Measurements from ENCODE around the gene SLC22A9. TPM values are rescaled to one million over a fixed set of nuclear protein-coding genes. Genes with fewer than 3 reads are reported as not detected.
"Not testable (repeated sequence)": the region's sequence is repeated elsewhere in the genome, so short reads cannot be mapped to it uniquely, and the experiment has no call there.

The SLC22A9 gene
- total and polyA plus RNA-seq, 2 donors (not counting 1 experiment from before 2014, with no cell fraction given), result not detected

DNA sequence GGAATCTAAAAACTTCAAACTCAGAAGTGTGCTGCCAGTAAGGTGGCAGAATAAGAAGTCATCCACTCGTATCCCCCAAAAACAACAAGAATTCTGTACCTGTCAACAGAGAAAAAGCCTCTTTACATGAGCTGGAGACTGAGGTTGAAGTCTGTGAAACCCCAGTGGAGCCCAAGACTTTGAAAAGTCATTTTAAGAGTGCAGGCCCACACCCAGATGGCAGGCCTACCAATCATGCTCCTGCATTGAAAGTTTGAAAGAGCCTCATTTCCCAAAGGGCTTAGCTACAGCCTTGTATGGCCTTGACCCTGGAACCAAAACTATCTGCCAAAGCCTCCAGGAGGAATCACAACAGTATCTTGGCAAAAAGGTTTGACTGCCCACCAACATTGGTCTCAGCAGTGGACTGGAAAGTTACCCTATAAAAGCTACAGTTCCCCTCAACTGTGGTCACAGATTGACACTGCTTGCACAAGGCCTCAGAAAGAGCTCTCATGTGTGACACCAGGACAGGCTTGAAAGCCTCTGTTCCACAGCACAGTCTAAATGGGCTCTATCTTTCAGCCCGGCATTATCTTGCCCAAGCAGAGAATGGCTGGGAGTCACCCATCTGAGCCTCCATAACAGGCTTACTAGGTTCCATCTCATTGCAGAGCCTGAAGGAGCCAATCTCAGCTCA is 47.7 kb downstream of the SLC22A9 start:
- H3K36me3 ChIP-seq (replicated peaks in 1 of 2; ENCODE audit: control extremely low read depth in 1 of 2, control insufficient read depth in 1 of 2, extremely low read depth in 1 of 2, insufficient read depth in 2 of 2, low read length in 1 of 2), result no peaks in the 10 kb centered on the region
- no peak overlapping the region for H3K27ac Mint-ChIP-seq
- H3K4me2 ChIP-seq (replicated peaks; ENCODE audit: low read depth, low read length, poor library complexity, severe bottlenecking), result no peak overlapping the region
- H3K4me3 ChIP-seq (ENCODE audit: control extremely low read depth in 1 of 5, extremely low read depth in 1 of 5, insufficient read depth in 1 of 5, low read depth in 2 of 5, low read length in 4 of 5), result no peak overlapping the region
- ATAC-seq (ENCODE audit: low read depth), result no peak
- H3K27ac ChIP-seq (ENCODE audit: low read length in 2 of 2), result no peak overlapping the region
- H2AFZ ChIP-seq (ENCODE audit: insufficient read depth, low read depth, low read length, poor library complexity, severe bottlenecking), result no peak overlapping the region
- ChIA-PET CTCF (no interaction called here), POLR2A (no interaction called here)
- peaks cover 0 to 5% (median 0%) of the 10 kb centered on the region in 4 experiments for H3K27me3 ChIP-seq (replicated peaks in 1 of 4; ENCODE audit: control extremely low read depth in 1 of 4, control insufficient read depth in 3 of 4, insufficient read depth in 4 of 4, low read length in 3 of 4)
- H3K27me3 Mint-ChIP-seq, result peaks cover 13% of the 10 kb centered on the region
- intact Hi-C loops (cut with micrococcal nuclease), result no loop called here
- H3K4me1 Mint-ChIP-seq, result no peaks in the 10 kb centered on the region
- H3K9ac ChIP-seq (ENCODE audit: low read length), result no peak overlapping the region
- no peaks in the 10 kb centered on the region for H4K20me1 ChIP-seq (ENCODE audit: control insufficient read depth, insufficient read depth, low read length, poor library complexity, severe bottlenecking)
- DNase-seq, result no peak
- H3K9me3 ChIP-seq (ENCODE audit: control extremely low read depth in 1 of 3, control insufficient read depth in 2 of 3, insufficient read depth in 1 of 3, low read length in 2 of 3), result no peaks in the 10 kb centered on the region
- 56% methylated on average over 1 of the region's 2 CpGs for WGBS (ENCODE audit: insufficient coverage)
- no peaks in the 10 kb centered on the region for H3K4me1 ChIP-seq (ENCODE audit: control insufficient read depth in 2 of 2, insufficient read depth in 2 of 2, low read length in 2 of 2)
- peaks cover 2% of the 10 kb centered on the region for H3K9me3 Mint-ChIP-seq (ENCODE audit: insufficient read depth)
- no peaks in the 10 kb centered on the region for H3K79me2 ChIP-seq (ENCODE audit: control insufficient read depth, insufficient read depth, low read length)
- no peak for TF ChIP-seq EZH2 (IDR thresholded peaks at IDR 0.05; ENCODE audit: borderline replicate concordance, insufficient read depth, low read depth, low read length, poor library complexity, severe bottlenecking)
- H3K4me3 Mint-ChIP-seq, result no peak overlapping the region

- H3K9me3 ChIP-seq (ENCODE audit: control extremely low read depth in 1 of 3, control insufficient read depth in 2 of 3, insufficient read depth in 1 of 3, low read length in 2 of 3), result peaks cover 0 to 11% (median 1%) of the 10 kb centered on the region in 3 donors
- Mint-ChIP-seq H3K4me1 (no peaks in the 10 kb centered on the region), H3K4me3 (no peak overlapping the region), H3K9me3 (ENCODE audit: insufficient read depth) (no peaks in the 10 kb centered on the region), H3K27me3 (peaks cover 40% of the 10 kb centered on the region), H3K27ac (no peak overlapping the region)
- no peaks in the 10 kb centered on the region for H3K4me1 ChIP-seq (ENCODE audit: control insufficient read depth in 2 of 2, insufficient read depth in 2 of 2, low read length in 2 of 2)
- ATAC-seq (ENCODE audit: low read depth), result no peak
- H3K27ac ChIP-seq (ENCODE audit: low read length in 2 of 2), result no peak overlapping the region
- H3K36me3 ChIP-seq (replicated peaks in 1 of 2; ENCODE audit: control extremely low read depth in 1 of 2, control insufficient read depth in 1 of 2, extremely low read depth in 1 of 2, insufficient read depth in 2 of 2, low read length in 1 of 2), result no peaks in the 10 kb centered on the region
- intact Hi-C loops (cut with micrococcal nuclease), result no loop called here
- no peak for DNase-seq
- no peaks in the 10 kb centered on the region for H3K79me2 ChIP-seq (ENCODE audit: control insufficient read depth, insufficient read depth, low read length)
- TF ChIP-seq, protein P1, sequence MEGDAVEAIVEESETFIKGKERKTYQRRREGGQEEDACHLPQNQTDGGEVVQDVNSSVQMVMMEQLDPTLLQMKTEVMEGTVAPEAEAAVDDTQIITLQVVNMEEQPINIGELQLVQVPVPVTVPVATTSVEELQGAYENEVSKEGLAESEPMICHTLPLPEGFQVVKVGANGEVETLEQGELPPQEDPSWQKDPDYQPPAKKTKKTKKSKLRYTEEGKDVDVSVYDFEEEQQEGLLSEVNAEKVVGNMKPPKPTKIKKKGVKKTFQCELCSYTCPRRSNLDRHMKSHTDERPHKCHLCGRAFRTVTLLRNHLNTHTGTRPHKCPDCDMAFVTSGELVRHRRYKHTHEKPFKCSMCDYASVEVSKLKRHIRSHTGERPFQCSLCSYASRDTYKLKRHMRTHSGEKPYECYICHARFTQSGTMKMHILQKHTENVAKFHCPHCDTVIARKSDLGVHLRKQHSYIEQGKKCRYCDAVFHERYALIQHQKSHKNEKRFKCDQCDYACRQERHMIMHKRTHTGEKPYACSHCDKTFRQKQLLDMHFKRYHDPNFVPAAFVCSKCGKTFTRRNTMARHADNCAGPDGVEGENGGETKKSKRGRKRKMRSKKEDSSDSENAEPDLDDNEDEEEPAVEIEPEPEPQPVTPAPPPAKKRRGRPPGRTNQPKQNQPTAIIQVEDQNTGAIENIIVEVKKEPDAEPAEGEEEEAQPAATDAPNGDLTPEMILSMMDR (IDR thresholded peaks at IDR 0.05), result no peak
- TF ChIP-seq EZH2 (IDR thresholded peaks at IDR 0.05; ENCODE audit: borderline replicate concordance, insufficient read depth, low read depth, low read length, poor library complexity, severe bottlenecking), result no peak
- H3K4me2 ChIP-seq (replicated peaks; ENCODE audit: low read depth, low read length, poor library complexity, severe bottlenecking), result no peak overlapping the region
- no peak overlapping the region for H3K9ac ChIP-seq (ENCODE audit: low read length)
- no peak overlapping the region for H2AFZ ChIP-seq (ENCODE audit: insufficient read depth, low read depth, low read length, poor library complexity, severe bottlenecking)
- 71% methylated on average over 2 of the region's 2 CpGs for WGBS (ENCODE audit: insufficient coverage)
- ChIA-PET POLR2A (no interaction called here), CTCF (no interaction called here)
- no peaks in the 10 kb centered on the region for H4K20me1 ChIP-seq (ENCODE audit: control insufficient read depth, insufficient read depth, low read length, poor library complexity, severe bottlenecking)
- H3K27me3 ChIP-seq (replicated peaks in 1 of 4; ENCODE audit: control extremely low read depth in 1 of 4, control insufficient read depth in 3 of 4, insufficient read depth in 4 of 4, low read length in 3 of 4), result peaks cover 0 to 3% (median 0%) of the 10 kb centered on the region in 4 experiments
- no peak overlapping the region for H3K4me3 ChIP-seq (ENCODE audit: control extremely low read depth in 1 of 5, extremely low read depth in 1 of 5, insufficient read depth in 1 of 5, low read depth in 2 of 5, low read length in 4 of 5)
Measured at GRCh38 chr11:63427971-63428508, 58.5 kb downstream of the SLC22A9 start.

- H3K4me1 Mint-ChIP-seq; H3K9ac ChIP-seq (ENCODE audit: low read length); H3K79me2 ChIP-seq (ENCODE audit: control insufficient read depth, insufficient read depth, low read length); H3K4me3 ChIP-seq (ENCODE audit: control extremely low read depth in 1 of 5, extremely low read depth in 1 of 5, insufficient read depth in 1 of 5, low read depth in 2 of 5, low read length in 4 of 5); H3K27me3 ChIP-seq (replicated peaks in 1 of 4; ENCODE audit: control extremely low read depth in 1 of 4, control insufficient read depth in 3 of 4, insufficient read depth in 4 of 4, low read length in 3 of 4); H3K4me2 ChIP-seq (replicated peaks; ENCODE audit: low read depth, low read length, poor library complexity, severe bottlenecking); H4K20me1 ChIP-seq (ENCODE audit: control insufficient read depth, insufficient read depth, low read length, poor library complexity, severe bottlenecking); DNase-seq; H3K9me3 Mint-ChIP-seq (ENCODE audit: insufficient read depth); H3K36me3 ChIP-seq (replicated peaks in 1 of 2; ENCODE audit: control extremely low read depth in 1 of 2, control insufficient read depth in 1 of 2, extremely low read depth in 1 of 2, insufficient read depth in 2 of 2, low read length in 1 of 2); POLR2A ChIA-PET; CTCF ChIA-PET; H3K4me3 Mint-ChIP-seq; intact Hi-C loops (cut with micrococcal nuclease); H3K27ac ChIP-seq (ENCODE audit: low read length in 2 of 2); H3K27ac Mint-ChIP-seq; H3K4me1 ChIP-seq (ENCODE audit: control insufficient read depth in 2 of 2, insufficient read depth in 2 of 2, low read length in 2 of 2); ATAC-seq (ENCODE audit: low read depth); H2AFZ ChIP-seq (ENCODE audit: insufficient read depth, low read depth, low read length, poor library complexity, severe bottlenecking): not testable (repeated sequence)
- 71% methylated on average over 1 of the region's 2 CpGs for WGBS (ENCODE audit: insufficient coverage)
- peaks cover 0 to 11% (median 1%) of the 10 kb centered on the region in 3 donors for H3K9me3 ChIP-seq (ENCODE audit: control extremely low read depth in 1 of 3, control insufficient read depth in 2 of 3, insufficient read depth in 1 of 3, low read length in 2 of 3)
- peaks cover 54% of the 10 kb centered on the region for H3K27me3 Mint-ChIP-seq
Measured at GRCh38 chr11:63430731-63431130, 61.1 kb downstream of the SLC22A9 start.
